SK-N-SH treated with all-trans-retinoic acid at 6 μM for 48 hours (cell line): ENCODE measurements around the gene HSPA8.

Source experiments
- ATAC-seq: fragments of 200-7000 bp; cut with Tn5 transposase; 3 replicates; pipeline ENCODE4 v1.9.1; 2020; ENCODE audit warnings: mild to moderate bottlenecking, moderate library complexity
- ARNTL ChIP-seq: fragments of 450-650 bp; formaldehyde crosslinking; IDR thresholded peaks from 2 replicates; pipeline ENCODE4 v1.5.0; 2020; ENCODE audit warnings: low read depth, mild to moderate bottlenecking, moderate library complexity, borderline replicate concordance
- BACH2 ChIP-seq: fragments of 250-450 bp; sonication (Bioruptor Pico); IDR thresholded peaks from 2 replicates; pipeline ENCODE4 v1.9.0; 2021; ENCODE audit warnings: mild to moderate bottlenecking, borderline replicate concordance
- ESRRG ChIP-seq: fragments of 250-450 bp; sonication (Bioruptor Pico); IDR thresholded peaks from 2 replicates; pipeline ENCODE4 v1.6.1; 2021; ENCODE audit warnings: mild to moderate bottlenecking
- GLIS3 ChIP-seq: fragments of 250-450 bp; sonication (Bioruptor Pico); IDR thresholded peaks from 2 replicates; pipeline ENCODE4 v1.5.0; 2020; ENCODE audit warnings: mild to moderate bottlenecking, moderate library complexity
- ISL1 ChIP-seq: fragments of 250-450 bp; sonication (Bioruptor Pico); IDR thresholded peaks from 2 replicates; pipeline ENCODE4 v2.1.2; 2022; ENCODE audit warnings: mild to moderate bottlenecking, moderate library complexity
- OSR1 ChIP-seq: fragments of 250-450 bp; sonication (Bioruptor Pico); IDR thresholded peaks from 2 replicates; pipeline ENCODE4 v1.8.0; 2022; ENCODE audit warnings: moderate library complexity, mild to moderate bottlenecking, inconsistent platforms
- RARB ChIP-seq: fragments of 250-450 bp; sonication (Bioruptor Pico); IDR thresholded peaks from 2 replicates; pipeline ENCODE4 v1.8.0; 2021; ENCODE audit warnings: mild to moderate bottlenecking, moderate library complexity
- ZC3H10 ChIP-seq: fragments of 250-450 bp; sonication (Bioruptor Pico); IDR thresholded peaks from 2 replicates; pipeline ENCODE4 v1.5.1; 2021; ENCODE audit warnings: mild to moderate bottlenecking, moderate library complexity
- ZFP3 ChIP-seq: fragments of 250-450 bp; sonication (Bioruptor Pico); IDR thresholded peaks from 2 replicates; pipeline ENCODE4 v1.5.0; 2020; ENCODE audit warnings: mild to moderate bottlenecking, moderate library complexity
- ZFP30 ChIP-seq: fragments of 450-650 bp; formaldehyde crosslinking; IDR thresholded peaks from 2 replicates; pipeline ENCODE4 v1.5.0; 2022; ENCODE audit warnings: mild to moderate bottlenecking, moderate library complexity
- ZNF565 ChIP-seq: fragments of 450-650 bp; formaldehyde crosslinking; conservative IDR thresholded peaks from 2 replicates; pipeline ENCODE4 v1.5.0; 2020; ENCODE audit warnings: low read depth, mild to moderate bottlenecking, moderate library complexity
- ZNF70 ChIP-seq: fragments of 450-650 bp; formaldehyde crosslinking; IDR thresholded peaks from 2 replicates; pipeline ENCODE4 v1.5.0; 2020; ENCODE audit warnings: mild to moderate bottlenecking, moderate library complexity
- TF ChIP-seq, protein P1 (sequence below): fragments of 250-450 bp; sonication (Bioruptor Pico); IDR thresholded peaks from 2 replicates; pipeline ENCODE4 v1.5.0; 2020; ENCODE audit warnings: mild to moderate bottlenecking, moderate library complexity
- TF ChIP-seq, protein P2 (sequence below): fragments of 250-450 bp; sonication (Bioruptor Pico); IDR thresholded peaks from 2 replicates; pipeline ENCODE4 v1.5.1; 2021; ENCODE audit warnings: mild to moderate bottlenecking, moderate library complexity
- TF ChIP-seq, protein P3 (sequence below): fragments of 250-450 bp; sonication (Bioruptor Pico); IDR thresholded peaks from 2 replicates; pipeline ENCODE4 v1.8.0; 2021; ENCODE audit warnings: low read depth, mild to moderate bottlenecking, moderate library complexity, borderline replicate concordance
- TF ChIP-seq, protein P4 (sequence below): fragments of 250-450 bp; sonication (Bioruptor Pico); IDR thresholded peaks from 2 replicates; pipeline ENCODE4 v1.5.1; 2020; ENCODE audit warnings: low read depth, mild to moderate bottlenecking, moderate library complexity
- TF ChIP-seq, protein P5 (sequence below): fragments of 250-450 bp; sonication (Bioruptor Pico); IDR thresholded peaks from 2 replicates; pipeline ENCODE4 v1.8.0; 2020; ENCODE audit warnings: mild to moderate bottlenecking, moderate library complexity, borderline replicate concordance

HSPA8 gene

DNA sequence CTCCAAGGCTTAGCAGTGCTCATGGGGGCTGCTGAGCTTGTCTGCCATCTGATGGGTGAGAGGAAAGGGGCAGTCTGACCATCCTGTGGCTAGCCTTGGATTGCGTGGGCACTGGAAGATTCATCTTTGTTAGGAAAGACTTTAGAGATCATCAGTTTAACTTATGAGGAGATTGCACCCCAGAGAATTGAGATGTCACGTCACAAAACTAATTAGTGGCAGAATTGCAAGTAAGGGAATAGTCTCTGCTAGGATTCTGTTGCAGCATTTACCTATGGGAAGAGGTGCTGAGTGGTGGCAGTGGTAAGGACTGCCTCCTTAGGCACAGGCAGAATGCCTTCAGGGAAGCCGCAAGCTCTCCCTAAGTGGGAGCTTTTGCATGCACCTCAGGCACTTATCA is 42.8 kb upstream of the HSPA8 start:
- TF ChIP-seq, protein P1, sequence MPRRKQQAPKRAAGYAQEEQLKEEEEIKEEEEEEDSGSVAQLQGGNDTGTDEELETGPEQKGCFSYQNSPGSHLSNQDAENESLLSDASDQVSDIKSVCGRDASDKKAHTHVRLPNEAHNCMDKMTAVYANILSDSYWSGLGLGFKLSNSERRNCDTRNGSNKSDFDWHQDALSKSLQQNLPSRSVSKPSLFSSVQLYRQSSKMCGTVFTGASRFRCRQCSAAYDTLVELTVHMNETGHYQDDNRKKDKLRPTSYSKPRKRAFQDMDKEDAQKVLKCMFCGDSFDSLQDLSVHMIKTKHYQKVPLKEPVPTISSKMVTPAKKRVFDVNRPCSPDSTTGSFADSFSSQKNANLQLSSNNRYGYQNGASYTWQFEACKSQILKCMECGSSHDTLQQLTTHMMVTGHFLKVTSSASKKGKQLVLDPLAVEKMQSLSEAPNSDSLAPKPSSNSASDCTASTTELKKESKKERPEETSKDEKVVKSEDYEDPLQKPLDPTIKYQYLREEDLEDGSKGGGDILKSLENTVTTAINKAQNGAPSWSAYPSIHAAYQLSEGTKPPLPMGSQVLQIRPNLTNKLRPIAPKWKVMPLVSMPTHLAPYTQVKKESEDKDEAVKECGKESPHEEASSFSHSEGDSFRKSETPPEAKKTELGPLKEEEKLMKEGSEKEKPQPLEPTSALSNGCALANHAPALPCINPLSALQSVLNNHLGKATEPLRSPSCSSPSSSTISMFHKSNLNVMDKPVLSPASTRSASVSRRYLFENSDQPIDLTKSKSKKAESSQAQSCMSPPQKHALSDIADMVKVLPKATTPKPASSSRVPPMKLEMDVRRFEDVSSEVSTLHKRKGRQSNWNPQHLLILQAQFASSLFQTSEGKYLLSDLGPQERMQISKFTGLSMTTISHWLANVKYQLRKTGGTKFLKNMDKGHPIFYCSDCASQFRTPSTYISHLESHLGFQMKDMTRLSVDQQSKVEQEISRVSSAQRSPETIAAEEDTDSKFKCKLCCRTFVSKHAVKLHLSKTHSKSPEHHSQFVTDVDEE (CRISPR knock-in tag) = no peak
- TF ChIP-seq ZNF70 = no peak
- TF ChIP-seq, protein P2, sequence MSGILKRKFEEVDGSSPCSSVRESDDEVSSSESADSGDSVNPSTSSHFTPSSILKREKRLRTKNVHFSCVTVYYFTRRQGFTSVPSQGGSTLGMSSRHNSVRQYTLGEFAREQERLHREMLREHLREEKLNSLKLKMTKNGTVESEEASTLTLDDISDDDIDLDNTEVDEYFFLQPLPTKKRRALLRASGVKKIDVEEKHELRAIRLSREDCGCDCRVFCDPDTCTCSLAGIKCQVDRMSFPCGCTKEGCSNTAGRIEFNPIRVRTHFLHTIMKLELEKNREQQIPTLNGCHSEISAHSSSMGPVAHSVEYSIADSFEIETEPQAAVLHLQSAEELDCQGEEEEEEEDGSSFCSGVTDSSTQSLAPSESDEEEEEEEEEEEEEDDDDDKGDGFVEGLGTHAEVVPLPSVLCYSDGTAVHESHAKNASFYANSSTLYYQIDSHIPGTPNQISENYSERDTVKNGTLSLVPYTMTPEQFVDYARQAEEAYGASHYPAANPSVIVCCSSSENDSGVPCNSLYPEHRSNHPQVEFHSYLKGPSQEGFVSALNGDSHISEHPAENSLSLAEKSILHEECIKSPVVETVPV = no peak
- TF ChIP-seq BACH2 (CRISPR knock-in tag) = no peak
- TF ChIP-seq ARNTL (CRISPR knock-in tag) = no peak
- no peak for ATAC-seq

DNA sequence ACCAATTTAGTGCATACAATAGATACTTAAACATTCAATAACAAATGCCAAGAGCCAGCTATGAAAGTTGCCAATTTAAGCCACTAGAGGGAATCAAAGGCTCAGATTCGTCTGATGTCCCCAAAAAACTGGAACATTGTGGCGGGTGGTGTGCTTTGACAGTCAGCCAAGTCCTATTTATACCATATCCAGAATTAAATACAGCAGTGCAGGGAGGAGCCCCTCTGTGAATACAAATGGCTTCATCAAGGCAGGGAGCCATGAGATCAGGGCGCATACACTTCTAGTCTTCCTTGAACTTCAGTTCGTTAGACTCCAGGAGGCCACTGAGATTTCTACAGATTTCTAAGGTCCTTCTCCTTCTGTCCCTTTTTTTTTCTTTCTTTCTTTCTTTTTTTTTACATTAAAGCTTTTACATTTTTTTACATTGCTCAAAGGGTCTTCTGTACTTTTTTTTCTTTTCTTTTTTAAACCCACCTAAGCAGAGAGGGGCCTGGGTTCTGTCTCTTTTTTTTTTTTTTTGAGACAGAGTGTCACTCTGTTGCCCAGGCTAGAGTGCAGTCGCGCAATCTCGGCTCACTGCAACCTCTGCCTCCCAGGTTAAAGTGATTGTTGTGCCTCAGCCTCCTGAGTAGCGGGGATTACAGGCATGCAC is 41.5 kb upstream of the HSPA8 start:
- ATAC-seq = peak; percentile 74
- TF ChIP-seq, protein P3, sequence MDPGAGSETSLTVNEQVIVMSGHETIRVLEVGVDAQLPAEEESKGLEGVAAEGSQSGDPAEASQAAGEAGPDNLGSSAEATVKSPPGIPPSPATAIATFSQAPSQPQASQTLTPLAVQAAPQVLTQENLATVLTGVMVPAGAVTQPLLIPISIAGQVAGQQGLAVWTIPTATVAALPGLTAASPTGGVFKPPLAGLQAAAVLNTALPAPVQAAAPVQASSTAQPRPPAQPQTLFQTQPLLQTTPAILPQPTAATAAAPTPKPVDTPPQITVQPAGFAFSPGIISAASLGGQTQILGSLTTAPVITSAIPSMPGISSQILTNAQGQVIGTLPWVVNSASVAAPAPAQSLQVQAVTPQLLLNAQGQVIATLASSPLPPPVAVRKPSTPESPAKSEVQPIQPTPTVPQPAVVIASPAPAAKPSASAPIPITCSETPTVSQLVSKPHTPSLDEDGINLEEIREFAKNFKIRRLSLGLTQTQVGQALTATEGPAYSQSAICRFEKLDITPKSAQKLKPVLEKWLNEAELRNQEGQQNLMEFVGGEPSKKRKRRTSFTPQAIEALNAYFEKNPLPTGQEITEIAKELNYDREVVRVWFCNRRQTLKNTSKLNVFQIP (CRISPR knock-in tag) = no peak
- TF ChIP-seq, protein P2 = no peak
- no peak for TF ChIP-seq OSR1
- TF ChIP-seq ZNF70 = peak; percentile 84
- TF ChIP-seq ZFP30 = no peak

DNA sequence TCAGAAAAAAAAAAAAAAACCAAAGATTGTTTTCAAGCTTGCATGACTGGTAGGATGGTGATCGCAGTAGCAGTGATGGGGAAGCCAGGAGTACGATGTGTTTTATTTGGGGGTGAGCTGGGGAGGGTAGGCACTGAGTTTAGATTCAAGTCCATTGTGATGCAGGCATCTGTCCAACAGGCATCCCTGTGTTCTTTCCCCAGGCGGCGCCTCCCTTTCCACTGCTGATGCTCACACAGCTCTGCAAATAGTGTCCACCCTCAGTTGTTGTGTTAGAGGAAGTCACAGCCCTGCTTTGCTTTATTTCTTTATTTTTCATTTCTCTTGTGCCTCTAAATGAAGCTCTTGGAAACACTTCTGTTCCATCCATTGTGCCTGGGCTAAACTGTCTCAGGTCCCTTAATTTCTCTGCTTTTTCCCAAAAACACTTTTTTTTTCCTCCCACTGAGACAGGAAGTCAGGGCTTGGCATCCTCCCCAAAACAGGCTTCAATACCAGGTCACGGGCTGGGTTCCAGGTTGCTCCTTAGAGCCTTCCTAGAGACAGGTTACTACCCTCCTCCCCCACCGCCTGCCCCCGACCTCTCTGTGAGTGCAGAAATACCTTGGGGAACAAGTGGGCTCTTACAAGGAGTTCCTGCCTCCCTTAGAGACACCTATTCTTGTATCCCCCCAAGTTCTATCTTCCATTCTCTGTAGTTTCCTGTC is 38.6 kb upstream of the HSPA8 start:
- ATAC-seq = peak; percentile 31
- no peak for TF ChIP-seq ISL1 (CRISPR knock-in tag)
- no peak for TF ChIP-seq ZC3H10 (CRISPR knock-in tag)
- TF ChIP-seq, protein P4, sequence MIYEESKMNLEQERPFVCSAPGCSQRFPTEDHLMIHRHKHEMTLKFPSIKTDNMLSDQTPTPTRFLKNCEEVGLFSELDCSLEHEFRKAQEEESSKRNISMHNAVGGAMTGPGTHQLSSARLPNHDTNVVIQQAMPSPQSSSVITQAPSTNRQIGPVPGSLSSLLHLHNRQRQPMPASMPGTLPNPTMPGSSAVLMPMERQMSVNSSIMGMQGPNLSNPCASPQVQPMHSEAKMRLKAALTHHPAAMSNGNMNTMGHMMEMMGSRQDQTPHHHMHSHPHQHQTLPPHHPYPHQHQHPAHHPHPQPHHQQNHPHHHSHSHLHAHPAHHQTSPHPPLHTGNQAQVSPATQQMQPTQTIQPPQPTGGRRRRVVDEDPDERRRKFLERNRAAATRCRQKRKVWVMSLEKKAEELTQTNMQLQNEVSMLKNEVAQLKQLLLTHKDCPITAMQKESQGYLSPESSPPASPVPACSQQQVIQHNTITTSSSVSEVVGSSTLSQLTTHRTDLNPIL = no peak
- TF ChIP-seq, protein P1 (CRISPR knock-in tag) = no peak
- no peak for TF ChIP-seq OSR1
- no peak for TF ChIP-seq GLIS3
- no peak for TF ChIP-seq ZNF565 (CRISPR knock-in tag)
- TF ChIP-seq ESRRG (CRISPR knock-in tag) = no peak
- TF ChIP-seq RARB (CRISPR knock-in tag) = no peak
- TF ChIP-seq, protein P5, sequence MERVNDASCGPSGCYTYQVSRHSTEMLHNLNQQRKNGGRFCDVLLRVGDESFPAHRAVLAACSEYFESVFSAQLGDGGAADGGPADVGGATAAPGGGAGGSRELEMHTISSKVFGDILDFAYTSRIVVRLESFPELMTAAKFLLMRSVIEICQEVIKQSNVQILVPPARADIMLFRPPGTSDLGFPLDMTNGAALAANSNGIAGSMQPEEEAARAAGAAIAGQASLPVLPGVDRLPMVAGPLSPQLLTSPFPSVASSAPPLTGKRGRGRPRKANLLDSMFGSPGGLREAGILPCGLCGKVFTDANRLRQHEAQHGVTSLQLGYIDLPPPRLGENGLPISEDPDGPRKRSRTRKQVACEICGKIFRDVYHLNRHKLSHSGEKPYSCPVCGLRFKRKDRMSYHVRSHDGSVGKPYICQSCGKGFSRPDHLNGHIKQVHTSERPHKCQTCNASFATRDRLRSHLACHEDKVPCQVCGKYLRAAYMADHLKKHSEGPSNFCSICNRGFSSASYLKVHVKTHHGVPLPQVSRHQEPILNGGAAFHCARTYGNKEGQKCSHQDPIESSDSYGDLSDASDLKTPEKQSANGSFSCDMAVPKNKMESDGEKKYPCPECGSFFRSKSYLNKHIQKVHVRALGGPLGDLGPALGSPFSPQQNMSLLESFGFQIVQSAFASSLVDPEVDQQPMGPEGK (CRISPR knock-in tag) = no peak
- no peak for TF ChIP-seq ZFP3 (CRISPR knock-in tag)
